ENCODE results near the gene APCDD1L. TPM values are rescaled to one million over a fixed set of nuclear protein-coding genes. Genes with fewer than 3 reads are reported as not detected.

APCDD1L gene
- polyA plus RNA-seq, 1 of the 3 experiments (the other 2 are of a cell fraction) = 0.99 TPM

DNA sequence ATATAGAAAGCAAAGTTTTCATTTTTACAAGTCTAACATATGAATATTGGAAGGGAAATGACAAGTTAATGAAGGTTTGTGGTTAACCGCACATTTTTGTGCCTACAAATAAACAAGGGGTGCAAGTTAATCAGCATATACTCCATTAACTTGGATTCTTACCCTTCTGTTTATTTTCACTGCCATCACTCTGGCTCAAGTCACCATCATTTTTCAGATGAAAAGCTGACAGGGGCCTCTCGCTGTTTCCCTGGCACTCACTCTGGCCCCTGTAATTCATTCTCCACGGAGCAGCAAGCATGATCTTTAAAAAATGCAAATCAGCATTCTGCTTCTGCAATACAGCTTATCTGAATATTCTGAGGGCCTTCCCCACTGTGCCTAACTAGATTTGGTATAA, 29.8 kb downstream of the APCDD1L start:
- POLR2A ChIA-PET = no interaction called here
- TF ChIP-seq MEF2A (IDR thresholded peaks at IDR 0.05; ENCODE audit: borderline replicate concordance, low read depth) (no peak), NRF1 (IDR thresholded peaks at IDR 0.05; ENCODE audit: low read depth, low read length) (no peak), GABPA (IDR thresholded peaks at IDR 0.05; ENCODE audit: low read depth) (no peak), RCOR1 (IDR thresholded peaks at IDR 0.05; ENCODE audit: low read length) (no peak), FOXJ3 (CRISPR knock-in tag; IDR thresholded peaks at IDR 0.05) (no peak), POLR2AphosphoS5 (IDR thresholded peaks at IDR 0.05; ENCODE audit: low read depth, low read length) (no peak), RAD21 (IDR thresholded peaks at IDR 0.05; ENCODE audit: low read length) (no peak)
- TF ChIP-seq, protein P1, sequence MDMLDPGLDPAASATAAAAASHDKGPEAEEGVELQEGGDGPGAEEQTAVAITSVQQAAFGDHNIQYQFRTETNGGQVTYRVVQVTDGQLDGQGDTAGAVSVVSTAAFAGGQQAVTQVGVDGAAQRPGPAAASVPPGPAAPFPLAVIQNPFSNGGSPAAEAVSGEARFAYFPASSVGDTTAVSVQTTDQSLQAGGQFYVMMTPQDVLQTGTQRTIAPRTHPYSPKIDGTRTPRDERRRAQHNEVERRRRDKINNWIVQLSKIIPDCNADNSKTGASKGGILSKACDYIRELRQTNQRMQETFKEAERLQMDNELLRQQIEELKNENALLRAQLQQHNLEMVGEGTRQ (IDR thresholded peaks at IDR 0.05; ENCODE audit: borderline replicate concordance, low read depth, low read length) = no peak
- Histone ChIP-seq H3K4me3 (ENCODE audit: low read depth in 2 of 2, low read length in 1 of 2) (no peak overlapping the region), H3K79me2 (ENCODE audit: insufficient read depth) (no peaks in the 10 kb centered on the region), H3K9me2 (no peaks in the 10 kb centered on the region), H3F3A (replicated peaks; ENCODE audit: insufficient read depth) (no peaks in the 10 kb centered on the region), H3K27me3 (ENCODE audit: insufficient read depth) (no peaks in the 10 kb centered on the region), H4K20me1 (ENCODE audit: insufficient read depth) (no peaks in the 10 kb centered on the region), H3K27ac (ENCODE audit: low read depth in 2 of 2, low read length in 1 of 2) (no peak overlapping the region), H3K9ac (no peak overlapping the region), H3K4me1 (ENCODE audit: control insufficient read depth in 1 of 2, insufficient read depth in 2 of 2, low read depth in 1 of 2, low read length in 1 of 2) (no peaks in the 10 kb centered on the region), H3K4me2 (no peak overlapping the region), H2AFZ (ENCODE audit: low read depth) (no peak overlapping the region), H3K9me3 (peaks cover 28% of the 10 kb centered on the region), H3K36me3 (replicated peaks in 1 of 2; ENCODE audit: control insufficient read depth in 1 of 2, insufficient read depth in 2 of 2, low read length in 1 of 2) (peaks cover 0 to 2% of the 10 kb centered on the region in 2 experiments)
- 57% methylated on average over 3 of the region's 3 CpGs for WGBS (ENCODE audit: low lambda C conversion rate)
- CTCF ChIA-PET = interaction anchor here (0.6 kb wide), 1 partner anchor 232 kb away, joined by 3 read pairs; no protein-coding TSS in a partner anchor
- DNase-seq = no peak

DNA sequence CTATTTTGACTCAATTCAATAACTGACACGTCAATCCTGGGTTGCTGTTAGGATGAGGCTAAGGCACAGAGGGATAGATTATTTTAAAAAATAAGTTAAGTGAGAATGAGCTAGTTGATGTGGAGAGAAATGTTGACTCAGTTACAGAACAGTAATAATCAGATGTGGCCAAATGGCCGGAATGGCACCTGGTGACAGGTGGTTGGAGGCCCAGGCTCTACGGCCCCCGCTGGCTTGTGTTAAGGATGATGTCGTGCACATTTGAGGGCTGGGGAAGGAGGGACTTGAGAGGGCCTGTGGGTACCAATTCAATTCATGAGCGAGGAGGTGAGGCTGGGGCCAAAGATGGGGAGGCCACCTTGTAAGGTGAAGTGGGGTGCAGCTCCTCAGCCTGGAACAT, 31.7 kb downstream of the APCDD1L start:
- POLR2A ChIA-PET = no interaction called here
- H3K79me2 ChIP-seq (ENCODE audit: insufficient read depth) = no peaks in the 10 kb centered on the region

More for the DNA sequence above, 31.7 kb downstream of the APCDD1L start:
- no peak overlapping the region for H3K9ac ChIP-seq
- H3F3A ChIP-seq (replicated peaks; ENCODE audit: insufficient read depth) = no peaks in the 10 kb centered on the region
- no peaks in the 10 kb centered on the region for H3K4me1 ChIP-seq (ENCODE audit: control insufficient read depth in 1 of 2, insufficient read depth in 2 of 2, low read depth in 1 of 2, low read length in 1 of 2)
- H3K4me2 ChIP-seq = no peak overlapping the region
- peaks cover 32% of the 10 kb centered on the region for H3K9me3 ChIP-seq
- no peak overlapping the region for H2AFZ ChIP-seq (ENCODE audit: low read depth)
- DNase-seq = no peak
- peaks cover 0 to 2% of the 10 kb centered on the region in 2 experiments for H3K36me3 ChIP-seq (replicated peaks in 1 of 2; ENCODE audit: control insufficient read depth in 1 of 2, insufficient read depth in 2 of 2, low read length in 1 of 2)
- WGBS (ENCODE audit: low lambda C conversion rate) = 80% methylated on average over 6 of the region's 6 CpGs
- H3K27me3 ChIP-seq (ENCODE audit: insufficient read depth) = no peaks in the 10 kb centered on the region
- CTCF ChIA-PET = no interaction called here
- no peak overlapping the region for H3K4me3 ChIP-seq (ENCODE audit: low read depth in 2 of 2, low read length in 1 of 2)
- no peaks in the 10 kb centered on the region for H4K20me1 ChIP-seq (ENCODE audit: insufficient read depth)
- no peak overlapping the region for H3K27ac ChIP-seq (ENCODE audit: low read depth in 2 of 2, low read length in 1 of 2)
- no peak for TF ChIP-seq CHD2 (IDR thresholded peaks at IDR 0.05; ENCODE audit: low read length, partially characterized antibody)
- TF ChIP-seq, protein P1 (IDR thresholded peaks at IDR 0.05; ENCODE audit: borderline replicate concordance, low read depth, low read length) = no peak
- no peak for TF ChIP-seq RXRA (IDR thresholded peaks at IDR 0.05; ENCODE audit: borderline replicate concordance, low read depth)
- no peak for TF ChIP-seq NRF1 (IDR thresholded peaks at IDR 0.05; ENCODE audit: low read depth, low read length)
- TF ChIP-seq TEAD4 (IDR thresholded peaks at IDR 0.05; ENCODE audit: borderline replicate concordance, insufficient read depth) = no peak
- no peak for TF ChIP-seq SMC3 (IDR thresholded peaks at IDR 0.05; ENCODE audit: low read depth, low read length)
- TF ChIP-seq, protein P2, sequence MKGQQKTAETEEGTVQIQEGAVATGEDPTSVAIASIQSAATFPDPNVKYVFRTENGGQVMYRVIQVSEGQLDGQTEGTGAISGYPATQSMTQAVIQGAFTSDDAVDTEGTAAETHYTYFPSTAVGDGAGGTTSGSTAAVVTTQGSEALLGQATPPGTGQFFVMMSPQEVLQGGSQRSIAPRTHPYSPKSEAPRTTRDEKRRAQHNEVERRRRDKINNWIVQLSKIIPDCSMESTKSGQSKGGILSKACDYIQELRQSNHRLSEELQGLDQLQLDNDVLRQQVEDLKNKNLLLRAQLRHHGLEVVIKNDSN (IDR thresholded peaks at IDR 0.05; ENCODE audit: borderline replicate concordance, low read depth) = no peak
- TF ChIP-seq EP300 (IDR thresholded peaks at IDR 0.05; ENCODE audit: borderline replicate concordance in 1 of 2, low read depth in 1 of 2, low read length in 1 of 2) = no peak
- no peak for TF ChIP-seq POLR2AphosphoS5 (IDR thresholded peaks at IDR 0.05; ENCODE audit: low read depth, low read length)
- TF ChIP-seq SIN3A (IDR thresholded peaks at IDR 0.05; ENCODE audit: borderline replicate concordance, low read depth, low read length) = no peak
- TF ChIP-seq MEF2A (IDR thresholded peaks at IDR 0.05; ENCODE audit: borderline replicate concordance, low read depth) = no peak
- TF ChIP-seq FOXJ3 (CRISPR knock-in tag; IDR thresholded peaks at IDR 0.05) = no peak
- TF ChIP-seq TCF12 (IDR thresholded peaks at IDR 0.05) = no peak
- TF ChIP-seq YY1 (IDR thresholded peaks at IDR 0.05; ENCODE audit: low read depth) = no peak
- TF ChIP-seq, protein P3, sequence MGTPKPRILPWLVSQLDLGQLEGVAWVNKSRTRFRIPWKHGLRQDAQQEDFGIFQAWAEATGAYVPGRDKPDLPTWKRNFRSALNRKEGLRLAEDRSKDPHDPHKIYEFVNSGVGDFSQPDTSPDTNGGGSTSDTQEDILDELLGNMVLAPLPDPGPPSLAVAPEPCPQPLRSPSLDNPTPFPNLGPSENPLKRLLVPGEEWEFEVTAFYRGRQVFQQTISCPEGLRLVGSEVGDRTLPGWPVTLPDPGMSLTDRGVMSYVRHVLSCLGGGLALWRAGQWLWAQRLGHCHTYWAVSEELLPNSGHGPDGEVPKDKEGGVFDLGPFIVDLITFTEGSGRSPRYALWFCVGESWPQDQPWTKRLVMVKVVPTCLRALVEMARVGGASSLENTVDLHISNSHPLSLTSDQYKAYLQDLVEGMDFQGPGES (IDR thresholded peaks at IDR 0.05; ENCODE audit: low read depth, low read length) = no peak
- no peak for TF ChIP-seq JUND (IDR thresholded peaks at IDR 0.05)
- TF ChIP-seq, protein P4, sequence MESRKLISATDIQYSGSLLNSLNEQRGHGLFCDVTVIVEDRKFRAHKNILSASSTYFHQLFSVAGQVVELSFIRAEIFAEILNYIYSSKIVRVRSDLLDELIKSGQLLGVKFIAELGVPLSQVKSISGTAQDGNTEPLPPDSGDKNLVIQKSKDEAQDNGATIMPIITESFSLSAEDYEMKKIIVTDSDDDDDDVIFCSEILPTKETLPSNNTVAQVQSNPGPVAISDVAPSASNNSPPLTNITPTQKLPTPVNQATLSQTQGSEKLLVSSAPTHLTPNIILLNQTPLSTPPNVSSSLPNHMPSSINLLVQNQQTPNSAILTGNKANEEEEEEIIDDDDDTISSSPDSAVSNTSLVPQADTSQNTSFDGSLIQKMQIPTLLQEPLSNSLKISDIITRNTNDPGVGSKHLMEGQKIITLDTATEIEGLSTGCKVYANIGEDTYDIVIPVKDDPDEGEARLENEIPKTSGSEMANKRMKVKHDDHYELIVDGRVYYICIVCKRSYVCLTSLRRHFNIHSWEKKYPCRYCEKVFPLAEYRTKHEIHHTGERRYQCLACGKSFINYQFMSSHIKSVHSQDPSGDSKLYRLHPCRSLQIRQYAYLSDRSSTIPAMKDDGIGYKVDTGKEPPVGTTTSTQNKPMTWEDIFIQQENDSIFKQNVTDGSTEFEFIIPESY (IDR thresholded peaks at IDR 0.05; ENCODE audit: borderline replicate concordance, low read depth) = no peak
- no peak for TF ChIP-seq ELF1 (IDR thresholded peaks at IDR 0.05)
- no peaks in the 10 kb centered on the region for H3K9me2 ChIP-seq
